HG02798 (cell line): Measurements from ENCODE around the gene RNF10.
"Not testable (repeated sequence)": the region's sequence is repeated elsewhere in the genome, so short reads cannot be mapped to it uniquely, and the experiment has no call there.

Experiments used
- ATAC-seq: cut with Tn5 transposase; IDR thresholded peaks from one replicate; pipeline ENCODE4 v1.9.1; 2021; ENCODE audit warnings: mild to moderate bottlenecking; ENCODE audit not compliant: unreplicated experiment, poor library complexity

RNF10 gene

GRCh38 chr12:120602416-120602815, 68.3 kb downstream of the RNF10 start:
- not testable (repeated sequence) for ATAC-seq

GRCh38 chr12:120610560-120610959, 76.4 kb downstream of the RNF10 start:
- no peak for ATAC-seq

GRCh38 chr12:120611534-120611933, 77.4 kb downstream of the RNF10 start:
- ATAC-seq: not testable (repeated sequence)

GRCh38 chr12:120614848-120615247, 80.7 kb downstream of the RNF10 start:
- no peak for ATAC-seq

- not testable (repeated sequence) for ATAC-seq
These were observed 83.0 kb downstream of the RNF10 start for GRCh38 chr12:120617193-120617592.

GRCh38 chr12:120617767-120618166, 83.6 kb downstream of the RNF10 start:
- ATAC-seq: not testable (repeated sequence)

GRCh38 chr12:120618954-120619615, 84.9 kb downstream of the RNF10 start:
- no peak for ATAC-seq

GRCh38 chr12:120620624-120621023, 86.5 kb downstream of the RNF10 start:
- no peak for ATAC-seq

- no peak for ATAC-seq
These were observed 91.6 kb downstream of the RNF10 start for GRCh38 chr12:120625557-120626419.
